ENCODE measurements around the gene AFAP1L1.

The AFAP1L1 gene

DNA sequence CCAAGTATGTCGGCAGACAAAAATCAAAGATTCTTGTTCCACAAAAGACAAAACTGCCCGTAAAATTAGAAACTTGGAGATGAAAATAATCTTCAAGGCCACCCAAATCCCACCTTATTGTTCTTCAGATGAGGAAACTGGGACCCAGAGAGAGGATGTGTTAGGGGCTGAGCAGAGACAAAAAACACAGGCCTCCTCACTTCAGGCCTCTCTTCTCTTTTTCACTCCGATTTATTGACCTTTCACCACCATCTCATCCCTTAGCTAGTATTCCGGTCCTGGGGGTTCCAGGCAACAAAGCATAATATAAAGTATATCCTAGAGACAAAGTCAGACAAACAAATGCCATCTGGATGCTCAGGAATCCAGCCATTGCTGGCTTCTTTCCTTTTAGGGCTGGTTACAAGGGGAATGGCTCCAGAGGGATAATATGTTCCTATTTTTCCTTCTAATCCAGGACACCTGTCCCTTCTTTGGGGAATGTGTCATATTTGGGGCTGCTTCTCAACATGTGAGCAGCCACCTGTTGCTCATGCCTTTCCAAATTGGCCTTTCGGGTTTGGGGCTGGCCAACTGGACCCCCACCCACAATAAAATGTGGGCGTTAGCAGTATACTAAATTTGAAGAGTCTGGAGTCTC, 42.2 kb upstream of the AFAP1L1 start:
- TF ChIP-seq, protein P1, sequence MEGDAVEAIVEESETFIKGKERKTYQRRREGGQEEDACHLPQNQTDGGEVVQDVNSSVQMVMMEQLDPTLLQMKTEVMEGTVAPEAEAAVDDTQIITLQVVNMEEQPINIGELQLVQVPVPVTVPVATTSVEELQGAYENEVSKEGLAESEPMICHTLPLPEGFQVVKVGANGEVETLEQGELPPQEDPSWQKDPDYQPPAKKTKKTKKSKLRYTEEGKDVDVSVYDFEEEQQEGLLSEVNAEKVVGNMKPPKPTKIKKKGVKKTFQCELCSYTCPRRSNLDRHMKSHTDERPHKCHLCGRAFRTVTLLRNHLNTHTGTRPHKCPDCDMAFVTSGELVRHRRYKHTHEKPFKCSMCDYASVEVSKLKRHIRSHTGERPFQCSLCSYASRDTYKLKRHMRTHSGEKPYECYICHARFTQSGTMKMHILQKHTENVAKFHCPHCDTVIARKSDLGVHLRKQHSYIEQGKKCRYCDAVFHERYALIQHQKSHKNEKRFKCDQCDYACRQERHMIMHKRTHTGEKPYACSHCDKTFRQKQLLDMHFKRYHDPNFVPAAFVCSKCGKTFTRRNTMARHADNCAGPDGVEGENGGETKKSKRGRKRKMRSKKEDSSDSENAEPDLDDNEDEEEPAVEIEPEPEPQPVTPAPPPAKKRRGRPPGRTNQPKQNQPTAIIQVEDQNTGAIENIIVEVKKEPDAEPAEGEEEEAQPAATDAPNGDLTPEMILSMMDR (IDR thresholded peaks at IDR 0.05; ENCODE audit: borderline replicate concordance, control extremely low read depth, extremely low read depth, insufficient read depth, missing control alignments) = no peak
- DNase-seq (ENCODE audit: low spot score) = no peak
- in situ Hi-C loops (cut with MboI; ENCODE audit: low sequenced_read_pairs, unreplicated experiment) = no loop called here

DNA sequence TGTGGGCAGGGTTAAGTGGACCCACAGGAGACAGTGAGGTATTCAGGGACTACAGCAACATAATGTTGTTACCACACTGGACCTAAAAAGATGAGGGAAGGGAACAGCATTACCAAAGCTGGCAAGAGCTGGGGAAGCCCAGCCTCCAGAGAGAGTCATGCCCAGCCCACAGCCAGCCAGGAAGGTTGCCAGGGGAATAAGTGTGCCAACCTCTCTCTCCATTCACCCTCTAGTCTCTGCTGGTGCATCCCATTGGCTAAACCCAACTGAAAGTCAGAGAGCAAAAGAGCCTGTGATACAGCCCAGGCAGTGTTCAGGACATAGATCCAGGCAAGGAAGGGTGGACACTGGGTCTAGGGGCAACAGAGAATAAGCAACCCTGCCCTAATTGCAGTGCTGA, 35.8 kb upstream of the AFAP1L1 start:
- TF ChIP-seq, protein P1 (IDR thresholded peaks at IDR 0.05; ENCODE audit: borderline replicate concordance, control extremely low read depth, extremely low read depth, insufficient read depth, missing control alignments) = no peak
- in situ Hi-C loops (cut with MboI; ENCODE audit: low sequenced_read_pairs, unreplicated experiment) = no loop called here
- DNase-seq (ENCODE audit: low spot score) = no peak

DNA sequence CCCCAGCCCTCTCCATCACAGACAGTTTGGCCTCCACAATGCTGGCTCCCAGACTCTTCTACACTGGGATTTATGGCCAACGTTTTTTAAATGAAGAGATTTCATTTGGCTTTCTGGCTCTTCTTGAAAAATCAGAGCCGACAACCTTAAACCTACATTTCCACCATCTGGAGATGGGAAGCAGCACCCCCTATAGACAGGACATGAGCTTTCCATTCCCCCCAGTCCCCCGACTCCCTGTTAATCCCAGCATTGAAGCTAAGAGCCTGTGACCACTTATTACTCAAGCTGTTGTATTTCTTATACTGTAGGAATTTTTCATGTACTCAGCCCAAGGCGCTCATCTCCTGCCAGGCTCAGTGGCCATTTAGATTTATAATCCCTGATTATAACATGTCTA, 34.0 kb upstream of the AFAP1L1 start:
- TF ChIP-seq, protein P1 (IDR thresholded peaks at IDR 0.05; ENCODE audit: borderline replicate concordance, control extremely low read depth, extremely low read depth, insufficient read depth, missing control alignments) = no peak
- DNase-seq (ENCODE audit: low spot score) = no peak
- in situ Hi-C loops (cut with MboI; ENCODE audit: low sequenced_read_pairs, unreplicated experiment) = no loop called here

DNA sequence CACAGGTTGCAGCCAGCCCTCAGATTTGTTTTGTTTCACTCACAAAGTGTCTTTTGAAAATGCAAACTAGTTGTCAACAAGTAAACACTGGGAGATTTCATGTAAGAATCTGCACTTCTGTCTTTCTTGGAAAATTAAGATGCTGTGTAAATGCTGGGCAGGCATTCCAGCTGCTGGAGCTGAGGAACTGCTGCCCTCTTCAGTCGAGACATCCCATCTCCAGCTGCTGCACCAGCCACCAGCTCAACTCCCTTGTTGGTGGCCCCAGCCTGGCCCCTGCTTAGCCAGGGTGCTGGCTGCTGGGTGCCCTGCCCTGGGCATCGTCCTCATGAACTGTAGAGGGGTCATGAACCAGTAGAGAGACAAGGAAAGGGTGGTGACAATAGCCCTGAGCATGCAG, 33.1 kb upstream of the AFAP1L1 start:
- in situ Hi-C loops (cut with MboI; ENCODE audit: low sequenced_read_pairs, unreplicated experiment) = no loop called here
- no peak for DNase-seq (ENCODE audit: low spot score)
- TF ChIP-seq, protein P1 (IDR thresholded peaks at IDR 0.05; ENCODE audit: borderline replicate concordance, control extremely low read depth, extremely low read depth, insufficient read depth, missing control alignments) = no peak

DNA sequence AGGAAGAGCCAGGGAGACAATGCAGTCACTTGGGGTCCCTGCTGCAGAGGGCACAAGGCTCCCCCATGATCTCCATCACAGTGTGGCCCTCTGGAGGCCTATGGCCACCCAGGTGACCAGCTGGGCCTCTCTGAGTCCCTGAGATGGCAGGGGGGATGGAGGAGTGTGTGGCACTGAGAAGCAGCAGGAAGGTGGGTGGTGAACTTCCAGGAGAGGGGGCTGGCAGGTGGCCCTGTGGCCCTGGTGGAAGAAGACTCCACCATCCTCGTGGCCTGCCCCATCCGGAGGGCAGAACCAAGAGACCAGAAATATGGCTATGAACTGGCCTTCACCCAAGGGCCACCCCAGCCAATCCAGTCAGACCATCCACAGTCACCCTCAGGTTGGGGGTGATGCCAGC, 31.7 kb upstream of the AFAP1L1 start:
- TF ChIP-seq, protein P1 (IDR thresholded peaks at IDR 0.05; ENCODE audit: borderline replicate concordance, control extremely low read depth, extremely low read depth, insufficient read depth, missing control alignments) = no peak
- in situ Hi-C loops (cut with MboI; ENCODE audit: low sequenced_read_pairs, unreplicated experiment) = no loop called here
- DNase-seq (ENCODE audit: low spot score) = no peak

DNA sequence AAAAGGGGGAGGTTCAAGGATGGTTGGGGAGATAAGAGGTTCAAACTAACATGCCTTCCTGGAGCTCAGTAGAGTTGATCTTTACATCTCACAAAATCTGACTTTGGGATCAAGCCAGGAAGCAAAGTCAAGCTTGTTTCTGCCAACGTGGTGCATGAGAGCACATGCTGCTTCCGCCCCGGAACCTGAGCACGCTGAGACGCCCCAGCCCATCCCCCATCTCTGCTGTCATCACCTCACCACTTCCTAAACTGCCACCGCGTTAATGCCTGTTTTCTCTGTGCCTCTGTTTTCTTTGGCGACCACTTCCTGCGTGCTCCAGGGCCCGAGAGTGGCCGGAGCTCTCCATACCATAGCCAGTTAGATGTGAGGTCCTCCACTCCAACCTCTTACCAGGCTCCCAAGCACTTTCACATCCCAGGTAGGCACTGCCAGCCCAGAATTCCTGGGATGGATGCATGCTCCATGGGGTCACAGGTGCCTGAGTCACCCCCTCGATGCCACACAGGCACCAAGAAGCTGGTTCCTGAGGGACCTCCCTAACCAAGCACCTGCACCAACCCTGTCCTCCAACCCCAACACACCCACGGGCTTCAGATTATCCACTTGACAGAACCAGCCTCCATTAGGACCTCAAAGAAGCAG, 31.2 kb upstream of the AFAP1L1 start:
- peak; percentile 30 for DNase-seq (ENCODE audit: low spot score)
- TF ChIP-seq, protein P1 (IDR thresholded peaks at IDR 0.05; ENCODE audit: borderline replicate concordance, control extremely low read depth, extremely low read depth, insufficient read depth, missing control alignments) = no peak
- in situ Hi-C loops (cut with MboI; ENCODE audit: low sequenced_read_pairs, unreplicated experiment) = no loop called here

Data from GM13976 (cell line).